Heart right ventricle (tissue), 16 donors: Measurements from ENCODE around the gene MROH9. TPM values are rescaled to one million over a fixed set of nuclear protein-coding genes. Genes with fewer than 3 reads are reported as not detected.

ENCODE experiments used
- ATAC-seq, 8 donors: fragments of 200-7000 bp; cut with Tn5 transposase; one replicate each; pipeline ENCODE4 v1.9.1; 2020; ENCODE audit warnings: mild to moderate bottlenecking in 8 of 8, moderate library complexity in 8 of 8, moderate number of reproducible peaks in 1 of 8
- DNase-seq, 2 donors: peaks; one replicate each; pipeline ENCODE4 v3.0.0-alpha.2; 2020
- H3K27ac ChIP-seq, 10 donors: fragments of 200-600 bp; sonication (generic) in 2 of 10; one replicate each; pipeline versions ENCODE4 v1.5.0 to v1.8.0; 2020 to 2022; ENCODE audit warnings: mild to moderate bottlenecking in 3 of 10
- H3K27me3 ChIP-seq, 7 donors: fragments of 200-600 bp; one replicate each; pipeline ENCODE4 v1.8.0; 2021 to 2022; ENCODE audit warnings: mild to moderate bottlenecking in 2 of 7
- H3K36me3 ChIP-seq, 9 donors: fragments of 200-600 bp; sonication (generic) in 1 of 9; one replicate each; pipeline versions ENCODE4 v1.5.0 to v1.8.0; 2020 to 2022; ENCODE audit warnings: mild to moderate bottlenecking in 2 of 9
- H3K4me1 ChIP-seq, 9 donors: fragments of 200-600 bp; sonication (generic) in 1 of 9; one replicate each; pipeline versions ENCODE4 v1.5.0 to v1.8.0; 2020 to 2022; ENCODE audit warnings: mild to moderate bottlenecking in 4 of 9
- H3K4me3 ChIP-seq, 10 donors: fragments of 200-600 bp; sonication (generic) in 2 of 10; one replicate each; pipeline versions ENCODE4 v1.5.0 to v1.8.0; 2020 to 2022; ENCODE audit warnings: mild to moderate bottlenecking in 7 of 10, moderate library complexity in 2 of 10
- H3K9me3 ChIP-seq, 11 donors: fragments of 200-600 bp in 10 of 11; sonication (generic) in 2 of 11; one replicate each; pipeline versions ENCODE4 v1.5.0 to v1.8.0; 2013 to 2022; ENCODE audit warnings: mild to moderate bottlenecking in 2 of 11, control low read depth in 1 of 11, moderate library complexity in 1 of 11
- WGBS, 2 donors: extraction: QIAGEN DNeasy Blood & Tissue Kit; methylation state at CpG; one replicate each; pipeline ENCODE4 v1.1.7; 2013; ENCODE audit warnings: inconsistent platforms in 1 of 2; 5-methylcytosine and 5-hydroxymethylcytosine counted together
- intact Hi-C, 10 donors: fragments of 100-400 bp; cut with DNase I; formaldehyde crosslinking; loops; one replicate each; pipeline versions ENCODE4 v1.11.1 to v1.14.2; 2022
- polyA plus RNA-seq, 2 donors: library from polyadenylated mRNA; stranded (reverse); fragments of 200-250 nt; gene quantifications; one replicate each; pipeline ENCODE4 v1.2.3, GENCODE V29; 2013
- total RNA-seq, 10 donors: library from RNA; stranded (reverse); fragmentation: NEBNext Ultra II Directional in 3 of 10; extraction: Animal tissue kit (Norgen Biotek cat#: 25700) in 3 of 10; gene quantifications; one replicate each; pipeline versions ENCODE4 v1.2.1 to v1.2.4, GENCODE V29; 2021 to 2023
- TF ChIP-seq, protein P1 (sequence below), 9 donors: fragments of 200-600 bp; sonication (generic) in 2 of 9; IDR thresholded peaks; one replicate each; pipeline versions ENCODE4 v1.5.0 to v1.8.0; 2021 to 2022; ENCODE audit warnings: antibody characterized with exemption in 9 of 9, mild to moderate bottlenecking in 5 of 9, moderate library complexity in 1 of 9
- donor health status: Arrhythmogenic right ventricular cardiomyopathy.
- donor health status: ischemic (EF 13 %, LVEDD 7.1; RV severe dilation, severe dysfunction).
- donor health status: healthy with polysubstance abuse.
- donor health status: DM: no; HTN: yes; CAD: no.
- donor health status: DM: no; HTN: no; CAD: no.
- donor health status: ischemic (EF 25% LVEDD 6.9; RV normal size, moderate dysfunction).
- donor health status: ischemic (EF 25% LVEDD 5.7; RV mildly dilated, moderate dysfunction).
- donor health status: healthy.
- donor health status: DM: yes; HTN: yes; CAD: no.
- donor health status: Ischemic cardiomyopathy.
- donor health status: ischemic (EF 35%, LVEDD 5.7; RV mildly dilated, moderate dysfunction).
- donor health status: nonischemic (EF 11% LVEDD 7.7; RV severe dilation, severe dysfunction).
- donor health status: DM: yes; HTN: yes; CAD: no.
- donor health status: PGD.
- donor health status: ischemic (EF 29% LVEDD 5.4; RV normal size, mild dysfunction).
- donor health status: nonischemic (EF 23%, LVEDD 6.1; RV moderate dilation, normal function).

MROH9 gene
- total and polyA plus RNA-seq, 12 donors, result not detected

GRCh38 chr1:171038284-171038683 is 103.0 kb downstream of the MROH9 start:
- intact Hi-C loops, result no loop called here
- TF ChIP-seq, protein P1, sequence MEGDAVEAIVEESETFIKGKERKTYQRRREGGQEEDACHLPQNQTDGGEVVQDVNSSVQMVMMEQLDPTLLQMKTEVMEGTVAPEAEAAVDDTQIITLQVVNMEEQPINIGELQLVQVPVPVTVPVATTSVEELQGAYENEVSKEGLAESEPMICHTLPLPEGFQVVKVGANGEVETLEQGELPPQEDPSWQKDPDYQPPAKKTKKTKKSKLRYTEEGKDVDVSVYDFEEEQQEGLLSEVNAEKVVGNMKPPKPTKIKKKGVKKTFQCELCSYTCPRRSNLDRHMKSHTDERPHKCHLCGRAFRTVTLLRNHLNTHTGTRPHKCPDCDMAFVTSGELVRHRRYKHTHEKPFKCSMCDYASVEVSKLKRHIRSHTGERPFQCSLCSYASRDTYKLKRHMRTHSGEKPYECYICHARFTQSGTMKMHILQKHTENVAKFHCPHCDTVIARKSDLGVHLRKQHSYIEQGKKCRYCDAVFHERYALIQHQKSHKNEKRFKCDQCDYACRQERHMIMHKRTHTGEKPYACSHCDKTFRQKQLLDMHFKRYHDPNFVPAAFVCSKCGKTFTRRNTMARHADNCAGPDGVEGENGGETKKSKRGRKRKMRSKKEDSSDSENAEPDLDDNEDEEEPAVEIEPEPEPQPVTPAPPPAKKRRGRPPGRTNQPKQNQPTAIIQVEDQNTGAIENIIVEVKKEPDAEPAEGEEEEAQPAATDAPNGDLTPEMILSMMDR (IDR thresholded peaks at IDR 0.05), result no peak
- ATAC-seq (no peak), DNase-seq (no peak)
- Histone ChIP-seq H3K9me3 (peaks cover 0 to 9% (median 0%) of the 10 kb centered on the region in 11 donors), H3K4me3 (no peak overlapping the region), H3K27me3 (peaks cover 0 to 11% (median 4%) of the 10 kb centered on the region in 7 donors), H3K4me1 (no peaks in the 10 kb centered on the region), H3K27ac (no peak overlapping the region), H3K36me3 (no peaks in the 10 kb centered on the region)

DNA sequence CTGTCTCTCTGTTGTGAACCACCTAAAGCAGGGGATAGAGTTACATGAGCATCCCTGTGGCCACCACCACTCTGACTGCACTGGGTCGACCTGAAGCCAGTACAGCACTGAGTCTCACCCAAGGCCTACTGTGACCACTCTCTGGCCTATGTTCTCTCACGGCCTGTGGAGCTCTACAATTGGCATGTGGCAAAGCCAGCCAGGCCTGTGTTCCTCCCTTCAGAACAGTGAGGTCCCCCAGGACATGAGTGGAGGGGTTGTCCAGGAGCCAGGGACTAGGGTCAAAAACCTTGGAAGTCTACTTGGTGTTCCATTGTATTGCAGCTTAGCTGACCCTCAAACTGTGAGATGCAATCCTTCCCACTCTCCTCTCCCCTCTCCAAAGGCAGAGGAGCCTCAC is 112.7 kb downstream of the MROH9 start:
- Histone ChIP-seq H3K36me3 (no peaks in the 10 kb centered on the region), H3K4me3 (no peak overlapping the region), H3K27me3 (peaks cover 0 to 5% (median 0%) of the 10 kb centered on the region in 7 donors), H3K4me1 (no peaks in the 10 kb centered on the region), H3K27ac (no peak overlapping the region), H3K9me3 (peaks cover 0 to 48% (median 20%) of the 10 kb centered on the region in 11 donors)
- 62 to 70% methylated on average over 2 of the region's 2 CpGs for WGBS, 2 donors
- DNase-seq (no peak), ATAC-seq (no peak)
- intact Hi-C loops, result no loop called here
- TF ChIP-seq, protein P1 (IDR thresholded peaks at IDR 0.05), result no peak

DNA sequence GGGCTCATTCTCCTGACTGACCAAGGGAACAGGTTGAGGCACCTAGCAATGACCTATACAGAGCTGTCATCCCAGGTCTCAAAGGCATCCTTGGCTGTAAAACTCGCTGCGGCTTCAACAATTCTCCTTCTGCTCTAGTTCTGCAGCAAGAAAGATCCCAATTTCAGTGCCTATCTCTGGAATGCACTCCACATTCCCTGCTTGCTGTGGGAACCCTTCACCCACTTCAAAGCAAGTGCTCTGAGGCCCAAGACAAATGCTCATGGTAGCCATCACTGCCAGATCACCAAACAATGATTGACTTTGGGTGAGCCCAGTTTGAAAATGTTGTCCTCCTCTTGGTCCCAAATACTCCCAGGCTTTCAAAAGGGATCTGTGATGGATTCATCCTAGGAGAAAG is 117.6 kb downstream of the MROH9 start:
- no peaks in the 10 kb centered on the region for H3K4me1 ChIP-seq
- peaks cover 0 to 5% (median 0%) of the 10 kb centered on the region in 7 donors for H3K27me3 ChIP-seq
- no peak overlapping the region for H3K4me3 ChIP-seq
- H3K27ac ChIP-seq, result no peak overlapping the region
- WGBS, 2 donors, result 73 to 75% methylated on average over 2 of the region's 2 CpGs
- TF ChIP-seq, protein P1 (IDR thresholded peaks at IDR 0.05), result no peak
- DNase-seq (no peak), ATAC-seq (no peak)
- intact Hi-C loops, result no loop called here
- H3K36me3 ChIP-seq, result no peaks in the 10 kb centered on the region
- H3K9me3 ChIP-seq, result peaks cover 0 to 8% (median 0%) of the 10 kb centered on the region in 11 donors

- WGBS, 2 donors, result 88 to 89% methylated on average over 3 of the region's 3 CpGs
- Histone ChIP-seq H3K27ac (no peak overlapping the region), H3K4me1 (no peaks in the 10 kb centered on the region), H3K27me3 (peaks cover 0 to 5% (median 0%) of the 10 kb centered on the region in 7 donors), H3K4me3 (no peak overlapping the region), H3K36me3 (no peaks in the 10 kb centered on the region), H3K9me3 (peaks cover 0 to 13% (median 0%) of the 10 kb centered on the region in 11 donors)
- no peak for ATAC-seq
- intact Hi-C loops, result no loop called here
- no peak for DNase-seq
- TF ChIP-seq, protein P1 (IDR thresholded peaks at IDR 0.05), result no peak
Measured at GRCh38 chr1:171055966-171056643, 120.8 kb downstream of the MROH9 start.
